Spleen (tissue), 11 donors: ENCODE results near the gene APOLD1. TPM values are rescaled to one million over a fixed set of nuclear protein-coding genes. Genes with fewer than 3 reads are reported as not detected.

Source experiments
- DNase-seq: peaks from one replicate; pipeline ENCODE4 v3.0.0-alpha.2; 2020
- H3K27ac ChIP-seq, 8 donors: fragments of 200-600 bp; sonication (generic) in 7 of 8; 1 replicate in 4 of 8; 2 replicates in 4 of 8; pipeline versions ENCODE4 v1.5.0 to v1.8.0; 2016 to 2021; ENCODE audit warnings: inconsistent platforms in 4 of 8, mild to moderate bottlenecking in 4 of 8, moderate library complexity in 1 of 8
- H3K27me3 ChIP-seq, 7 donors: fragments of 200-600 bp; sonication (generic) in 6 of 7; replicated peaks in 1 of 7; 1 replicate in 4 of 7; 2 replicates in 3 of 7; pipeline versions ENCODE4 v1.5.0 to v1.8.0; 2016 to 2021; ENCODE audit warnings: inconsistent platforms in 3 of 7, mild to moderate bottlenecking in 1 of 7
- H3K36me3 ChIP-seq, 6 donors: fragments of 200-600 bp; sonication (generic) in 5 of 6; 1 replicate in 4 of 6; 2 replicates in 2 of 6; pipeline versions ENCODE4 v1.5.0 to v1.8.0; 2016 to 2021; ENCODE audit warnings: inconsistent platforms in 2 of 6
- H3K4me1 ChIP-seq, 6 donors: fragments of 200-600 bp; sonication (generic) in 5 of 6; 1 replicate in 3 of 6; 2 replicates in 3 of 6; pipeline versions ENCODE4 v1.5.0 to v1.8.0; 2016 to 2021; ENCODE audit warnings: inconsistent platforms in 3 of 6
- H3K4me3 ChIP-seq, 8 donors: fragments of 200-600 bp; sonication (generic) in 7 of 8; 1 replicate in 4 of 8; 2 replicates in 4 of 8; pipeline versions ENCODE4 v1.5.0 to v1.8.0; 2016 to 2021; ENCODE audit warnings: inconsistent platforms in 4 of 8, mild to moderate bottlenecking in 4 of 8, moderate library complexity in 2 of 8
- H3K9me3 ChIP-seq, 8 donors: fragments of 200-600 bp; sonication (generic) in 7 of 8; 1 replicate in 4 of 8; 2 replicates in 4 of 8; pipeline versions ENCODE4 v1.5.0 to v1.8.0; 2016 to 2021; ENCODE audit warnings: inconsistent platforms in 4 of 8
- POLR2A ChIP-seq, 3 donors: fragments of 450-650 bp; IDR thresholded peaks; one replicate each; pipeline ENCODE4 v1.5.1; 2017; ENCODE audit warnings: antibody characterized with exemption in 3 of 3, mild to moderate bottlenecking in 1 of 3
- POLR2AphosphoS5 ChIP-seq, 3 donors: sonication (generic); formaldehyde crosslinking; IDR thresholded peaks; one replicate each; pipeline ENCODE4 v1.5.1; 2017; ENCODE audit warnings: antibody characterized with exemption in 3 of 3
- WGBS, 5 donors: extraction: QIAGEN DNeasy Blood & Tissue Kit in 3 of 5; methylation state at CpG; one replicate each; pipeline versions ENCODE4 v1.1.5 to v1.1.7; 2013 to 2018; 5-methylcytosine and 5-hydroxymethylcytosine counted together
- intact Hi-C: fragments of 100-400 bp; cut with DNase I; formaldehyde crosslinking; loops from one replicate; pipeline ENCODE4 v1.15.0; 2023; ENCODE audit warnings: low total_unique reads
- polyA plus RNA-seq, 3 donors: library from polyadenylated mRNA; stranded (reverse); fragments of 200-250 nt; gene quantifications; one replicate each; pipeline ENCODE4 v1.2.1, GENCODE V29; 2013
- total RNA-seq, 7 donors: library from RNA; depleted of rRNA in 3 of 7; stranded (reverse); fragments of >200 nt in 3 of 7; fragmentation: NEBNext Ultra II Directional in 4 of 7; extraction: Animal tissue kit (Norgen Biotek cat#: 25700) in 4 of 7; gene quantifications; one replicate each; pipeline versions ENCODE4 v1.1.0 to v1.2.1, GENCODE V29; 2016 to 2021
- TF ChIP-seq, protein P1 (sequence below), 11 experiments: fragments of 200-600 bp in 7 of 11; fragments of 450-650 bp in 4 of 11; sonication (generic) in 4 of 11; IDR thresholded peaks in 8 of 11; conservative IDR thresholded peaks in 3 of 11; 1 replicate in 7 of 11; 2 replicates in 4 of 11; pipeline versions ENCODE4 v1.4.0 to v1.8.0; 2016 to 2021; ENCODE audit warnings: antibody characterized with exemption in 11 of 11, inconsistent platforms in 4 of 11, mild to moderate bottlenecking in 1 of 11
- donor health status: healthy with polysubstance abuse.
- donor health status: DM: no; HTN: no; CAD: no; lungs with moderate emphysema.
- donor health status: DM: no; HTN: no; CAD: no.
- donor health status: Bipolar disorder and iron deficiency.
- donor health status: healthy.
- donor health status: DM: no; HTN: no; CAD: no.
- donor health status: DM: yes; HTN: yes; CAD: no.

Gene APOLD1
- total and polyA plus RNA-seq, 10 donors = 1.3 to 79.5 (median 12.3) TPM

- intact Hi-C loops = no loop called here
- Histone ChIP-seq H3K4me3 (peak overlapping the region in 3 of 8 donors; percentile 67 to 97 (median 93)), H3K4me1 (peaks cover 30 to 76% (median 61%) of the 10 kb centered on the region in 6 donors)
Measured at GRCh38 chr12:12812618-12813119, 27.2 kb downstream of the APOLD1 start.

GRCh38 chr12:12813120-12814101, 28.0 kb downstream of the APOLD1 start, which contains the start of gene DDX47:
TSS of gene DDX47 (plus strand) at chr12:12813346. CDS start at chr12:12813368, 22 bp downstream.
- Histone ChIP-seq H3K9me3 (no peaks in the 10 kb centered on the region), H3K36me3 (peaks cover 0 to 39% (median 11%) of the 10 kb centered on the region in 6 donors), H3K4me1 (peaks cover 26 to 76% (median 55%) of the 10 kb centered on the region in 6 donors), H3K4me3 (peak within 1 kb of the TSS; percentile 47 to 97 (median 88)), H3K27ac (peak within 1 kb of the TSS; percentile 58 to 85 (median 80)), H3K27me3 (no peaks in the 10 kb centered on the region)
- intact Hi-C loops = no loop called here
- peak; percentile 99 for DNase-seq
- WGBS, 5 donors = 2 to 3% (median 3%) methylated on average over 34 to 35 of the region's 35 CpGs
- TF ChIP-seq POLR2AphosphoS5 (IDR thresholded peaks at IDR 0.05) (peak; percentile 88 to 94 (median 93)), POLR2A (IDR thresholded peaks at IDR 0.05) (peak in 2 of 3 donors; percentile 3 to 15)
- TF ChIP-seq, protein P1, sequence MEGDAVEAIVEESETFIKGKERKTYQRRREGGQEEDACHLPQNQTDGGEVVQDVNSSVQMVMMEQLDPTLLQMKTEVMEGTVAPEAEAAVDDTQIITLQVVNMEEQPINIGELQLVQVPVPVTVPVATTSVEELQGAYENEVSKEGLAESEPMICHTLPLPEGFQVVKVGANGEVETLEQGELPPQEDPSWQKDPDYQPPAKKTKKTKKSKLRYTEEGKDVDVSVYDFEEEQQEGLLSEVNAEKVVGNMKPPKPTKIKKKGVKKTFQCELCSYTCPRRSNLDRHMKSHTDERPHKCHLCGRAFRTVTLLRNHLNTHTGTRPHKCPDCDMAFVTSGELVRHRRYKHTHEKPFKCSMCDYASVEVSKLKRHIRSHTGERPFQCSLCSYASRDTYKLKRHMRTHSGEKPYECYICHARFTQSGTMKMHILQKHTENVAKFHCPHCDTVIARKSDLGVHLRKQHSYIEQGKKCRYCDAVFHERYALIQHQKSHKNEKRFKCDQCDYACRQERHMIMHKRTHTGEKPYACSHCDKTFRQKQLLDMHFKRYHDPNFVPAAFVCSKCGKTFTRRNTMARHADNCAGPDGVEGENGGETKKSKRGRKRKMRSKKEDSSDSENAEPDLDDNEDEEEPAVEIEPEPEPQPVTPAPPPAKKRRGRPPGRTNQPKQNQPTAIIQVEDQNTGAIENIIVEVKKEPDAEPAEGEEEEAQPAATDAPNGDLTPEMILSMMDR (IDR thresholded peaks at IDR 0.05 in 8 of 11, conservative IDR thresholded peaks at IDR 0.05 in 3 of 11) = peak; percentile 98 to 100 (median 99)

More at GRCh38 chr12:12812618-12813119, 27.2 kb downstream of the APOLD1 start:
- WGBS, 5 donors = 68 to 74% (median 71%) methylated on average over 14 of the region's 14 CpGs
- H3K27ac ChIP-seq = peak overlapping the region in 5 of 8 donors; percentile 13 to 85 (median 79)
- no peaks in the 10 kb centered on the region for H3K27me3 ChIP-seq
- peak; percentile 82 for DNase-seq
- peak in 1 of 3 donors; percentile 4 for TF ChIP-seq POLR2A (IDR thresholded peaks at IDR 0.05)
- TF ChIP-seq, protein P1 (IDR thresholded peaks at IDR 0.05 in 8 of 11, conservative IDR thresholded peaks at IDR 0.05 in 3 of 11) = no peak
- TF ChIP-seq POLR2AphosphoS5 (IDR thresholded peaks at IDR 0.05) = no peak
- H3K36me3 ChIP-seq = peaks cover 0 to 31% (median 9%) of the 10 kb centered on the region in 6 donors
- H3K9me3 ChIP-seq = no peaks in the 10 kb centered on the region

GRCh38 chr12:12817616-12818015, 32.2 kb downstream of the APOLD1 start:
- Histone ChIP-seq H3K4me1 (peaks cover 26 to 74% (median 52%) of the 10 kb centered on the region in 6 donors), H3K36me3 (peaks cover 4 to 77% (median 32%) of the 10 kb centered on the region in 6 donors), H3K27ac (no peak overlapping the region), H3K27me3 (no peaks in the 10 kb centered on the region), H3K9me3 (no peaks in the 10 kb centered on the region), H3K4me3 (no peak overlapping the region)
- DNase-seq = no peak
- intact Hi-C loops = no loop called here
- no peak for TF ChIP-seq POLR2AphosphoS5 (IDR thresholded peaks at IDR 0.05)
- TF ChIP-seq POLR2A (IDR thresholded peaks at IDR 0.05) = no peak
- TF ChIP-seq, protein P1 (IDR thresholded peaks at IDR 0.05 in 8 of 11, conservative IDR thresholded peaks at IDR 0.05 in 3 of 11) = no peak
- 76 to 87% (median 83%) methylated on average over 7 of the region's 7 CpGs for WGBS, 5 donors
